Skeletal muscle tissue (tissue), 4 donors: ENCODE results near the gene MSI2. TPM values are rescaled to one million over a fixed set of nuclear protein-coding genes. Genes with fewer than 3 reads are reported as not detected.

Source experiments
- H3K27ac ChIP-seq: one replicate; pipeline ENCODE4 v1.7.0; 2013; ENCODE audit warnings: mild to moderate bottlenecking, low read depth, low read length, inconsistent platforms
- H3K27me3 ChIP-seq, 3 donors: one replicate each; pipeline ENCODE4 v1.7.0; 2013; ENCODE audit warnings: low read length in 3 of 3; ENCODE audit not compliant: control insufficient read depth in 3 of 3, insufficient read depth in 3 of 3
- H3K36me3 ChIP-seq, 3 donors: one replicate each; pipeline ENCODE4 v1.7.0; 2013; ENCODE audit warnings: low read length in 3 of 3; ENCODE audit not compliant: control insufficient read depth in 3 of 3, insufficient read depth in 3 of 3
- H3K4me1 ChIP-seq, 3 donors: one replicate each; pipeline ENCODE4 v1.7.0; 2013; ENCODE audit warnings: low read length in 3 of 3, mild to moderate bottlenecking in 3 of 3; ENCODE audit not compliant: control insufficient read depth in 3 of 3, insufficient read depth in 3 of 3
- H3K4me3 ChIP-seq, 3 donors: one replicate each; pipeline ENCODE4 v1.7.0; 2013; ENCODE audit warnings: low read length in 3 of 3
- H3K9ac ChIP-seq, 3 donors: one replicate each; pipeline ENCODE4 v1.7.0; 2013; ENCODE audit warnings: low read length in 3 of 3, mild to moderate bottlenecking in 3 of 3, moderate library complexity in 2 of 3, low read depth in 1 of 3
- H3K9me3 ChIP-seq, 3 donors: one replicate each; pipeline ENCODE4 v1.7.0; 2013; ENCODE audit warnings: low read length in 3 of 3; ENCODE audit not compliant: control insufficient read depth in 3 of 3
- total RNA-seq: library from RNA; depleted of rRNA; stranded (reverse); fragments of >200 nt; gene quantifications from one replicate; pipeline ENCODE4 v1.2.3, GENCODE V29; 2014
- donor health status: Osteomylitis.

The MSI2 gene
- total RNA-seq, 1 donor from 2014 or later, result 20.4 TPM

- H3K36me3 ChIP-seq, result no peaks in the 10 kb centered on the region
- H3K9me3 ChIP-seq, result no peaks in the 10 kb centered on the region
- no peak overlapping the region for H3K9ac ChIP-seq
- H3K4me1 ChIP-seq, result peaks cover 9 to 23% (median 13%) of the 10 kb centered on the region in 3 donors
- no peak overlapping the region for H3K4me3 ChIP-seq
- H3K27me3 ChIP-seq, result no peaks in the 10 kb centered on the region
- H3K27ac ChIP-seq, result no peak overlapping the region
Measured at GRCh38 chr17:57454729-57455062, 198.4 kb downstream of the MSI2 start.

DNA sequence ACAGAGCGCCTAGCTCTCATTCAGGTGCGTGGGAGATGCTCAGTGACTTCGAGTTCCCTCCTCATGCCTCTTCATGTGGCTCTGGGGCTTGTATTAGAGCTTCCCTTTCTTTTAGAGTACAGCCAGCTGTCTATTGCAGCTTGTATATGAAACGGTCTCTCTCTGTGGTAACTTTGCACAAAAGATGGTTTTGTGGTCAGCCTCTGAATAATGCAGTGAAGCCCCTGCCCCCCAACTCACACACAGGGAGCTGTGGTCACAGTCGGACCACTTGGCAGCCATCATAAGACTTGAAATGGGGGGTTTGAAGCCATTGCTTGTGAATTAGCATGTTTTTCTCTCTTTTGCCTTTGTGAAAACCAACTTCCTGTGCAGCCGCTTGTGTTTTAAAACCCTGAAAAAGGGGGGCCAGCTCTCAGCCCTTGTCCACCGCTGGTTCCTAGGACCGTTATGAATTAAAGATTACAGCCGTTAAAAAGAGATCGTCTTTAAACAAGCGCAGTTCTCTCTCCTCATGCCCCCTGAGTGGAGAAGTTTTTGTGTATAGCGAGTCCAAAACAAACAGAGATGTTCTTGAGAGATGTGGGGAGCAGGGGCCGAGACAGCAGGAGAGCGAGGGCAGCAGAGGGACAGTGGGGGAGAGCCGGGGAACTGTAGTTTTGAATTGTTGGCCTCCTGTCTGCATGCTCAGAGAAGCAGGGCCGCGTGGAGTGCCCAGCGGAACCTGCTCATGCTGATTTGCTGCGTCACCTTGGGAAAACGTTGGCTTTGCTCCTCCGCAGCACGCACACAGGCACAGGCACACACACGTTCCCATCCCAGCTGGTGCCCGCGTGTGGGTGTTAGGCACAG lies 199.0 kb downstream of the MSI2 start:
- H3K4me1 ChIP-seq, result peaks cover 9 to 25% (median 13%) of the 10 kb centered on the region in 3 donors
- H3K36me3 ChIP-seq, result no peaks in the 10 kb centered on the region
- H3K4me3 ChIP-seq, result no peak overlapping the region
- no peaks in the 10 kb centered on the region for H3K27me3 ChIP-seq
- H3K9ac ChIP-seq, result peak overlapping the region in 1 of 3 donors; percentile 25
- no peaks in the 10 kb centered on the region for H3K9me3 ChIP-seq
- no peak overlapping the region for H3K27ac ChIP-seq

- peaks cover 11 to 34% (median 24%) of the 10 kb centered on the region in 3 donors for H3K4me1 ChIP-seq
- H3K9me3 ChIP-seq, result no peaks in the 10 kb centered on the region
- H3K4me3 ChIP-seq, result no peak overlapping the region
- H3K27ac ChIP-seq, result no peak overlapping the region
- H3K9ac ChIP-seq, result no peak overlapping the region
- no peaks in the 10 kb centered on the region for H3K36me3 ChIP-seq
- no peaks in the 10 kb centered on the region for H3K27me3 ChIP-seq
Measured at GRCh38 chr17:57456622-57457021, 200.3 kb downstream of the MSI2 start.

- Histone ChIP-seq H3K27ac (no peak overlapping the region), H3K9me3 (no peaks in the 10 kb centered on the region), H3K36me3 (no peaks in the 10 kb centered on the region), H3K9ac (no peak overlapping the region), H3K4me3 (no peak overlapping the region), H3K27me3 (no peaks in the 10 kb centered on the region), H3K4me1 (peaks cover 11 to 35% (median 26%) of the 10 kb centered on the region in 3 donors)
Measured at GRCh38 chr17:57457188-57457587, 200.9 kb downstream of the MSI2 start.

DNA sequence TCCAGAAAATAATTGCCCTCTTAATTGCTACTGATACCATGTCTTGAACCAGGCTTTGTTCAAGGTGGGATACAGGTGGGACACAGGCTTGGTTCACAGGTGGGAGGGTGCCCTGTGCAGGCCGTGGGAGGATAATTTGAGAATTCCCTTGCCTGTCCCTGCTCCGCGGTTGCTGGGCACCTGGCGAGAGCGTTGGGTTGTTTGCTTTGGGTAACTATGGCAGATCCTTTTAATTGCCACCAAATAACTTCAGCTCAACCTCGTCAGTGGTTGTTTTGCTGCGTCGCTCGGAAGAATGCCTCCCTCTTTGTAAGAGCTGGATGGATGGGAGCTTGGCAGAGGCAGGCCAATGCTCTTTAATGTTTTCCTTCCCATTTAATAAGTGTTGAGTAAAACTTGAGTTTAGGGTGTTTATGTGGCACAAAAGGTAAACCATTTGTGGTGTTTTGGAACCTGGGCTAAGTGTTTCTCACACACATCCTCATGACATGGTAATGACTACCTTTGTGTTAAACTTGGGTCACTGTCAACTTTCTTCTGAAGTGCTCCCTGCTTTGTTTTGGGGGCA lies 202.5 kb downstream of the MSI2 start:
- H3K4me3 ChIP-seq, result no peak overlapping the region
- no peaks in the 10 kb centered on the region for H3K9me3 ChIP-seq
- peaks cover 11 to 35% (median 30%) of the 10 kb centered on the region in 3 donors for H3K4me1 ChIP-seq
- no peaks in the 10 kb centered on the region for H3K27me3 ChIP-seq
- H3K36me3 ChIP-seq, result no peaks in the 10 kb centered on the region
- H3K9ac ChIP-seq, result no peak overlapping the region
- H3K27ac ChIP-seq, result no peak overlapping the region

DNA sequence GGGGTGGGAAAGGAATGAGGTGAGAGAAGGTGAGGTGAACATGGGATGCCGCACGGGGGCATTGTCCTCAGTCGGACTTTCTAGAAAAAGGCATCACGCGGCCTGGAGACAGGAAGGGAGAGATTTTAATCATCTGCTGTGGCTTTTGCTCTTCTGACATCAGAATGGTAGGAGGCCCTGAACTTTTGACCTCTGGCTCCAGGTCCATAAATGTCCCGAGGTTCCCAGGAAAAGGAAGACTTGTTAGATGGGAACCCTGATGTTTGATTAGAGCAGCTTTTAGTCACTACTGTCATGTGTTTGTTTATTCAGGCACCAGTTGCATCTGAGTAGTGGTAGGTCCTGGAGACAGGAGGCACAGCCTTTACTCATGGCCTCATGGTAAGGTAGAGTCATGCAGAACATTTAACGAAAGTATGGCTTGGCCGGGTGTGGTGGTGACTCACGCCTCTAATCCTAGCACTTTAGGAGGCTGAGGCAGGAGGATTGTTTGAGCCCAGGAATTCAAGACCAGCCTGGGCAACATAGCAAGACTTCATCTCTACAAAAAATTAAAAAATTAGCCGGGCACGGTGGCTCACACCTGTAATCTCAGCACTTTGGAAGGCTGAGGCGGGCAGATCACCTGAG lies 203.1 kb downstream of the MSI2 start:
- Histone ChIP-seq H3K9me3 (no peaks in the 10 kb centered on the region), H3K9ac (no peak overlapping the region), H3K36me3 (no peaks in the 10 kb centered on the region), H3K27me3 (no peaks in the 10 kb centered on the region), H3K4me3 (no peak overlapping the region), H3K4me1 (peaks cover 11 to 35% (median 31%) of the 10 kb centered on the region in 3 donors), H3K27ac (no peak overlapping the region)

DNA sequence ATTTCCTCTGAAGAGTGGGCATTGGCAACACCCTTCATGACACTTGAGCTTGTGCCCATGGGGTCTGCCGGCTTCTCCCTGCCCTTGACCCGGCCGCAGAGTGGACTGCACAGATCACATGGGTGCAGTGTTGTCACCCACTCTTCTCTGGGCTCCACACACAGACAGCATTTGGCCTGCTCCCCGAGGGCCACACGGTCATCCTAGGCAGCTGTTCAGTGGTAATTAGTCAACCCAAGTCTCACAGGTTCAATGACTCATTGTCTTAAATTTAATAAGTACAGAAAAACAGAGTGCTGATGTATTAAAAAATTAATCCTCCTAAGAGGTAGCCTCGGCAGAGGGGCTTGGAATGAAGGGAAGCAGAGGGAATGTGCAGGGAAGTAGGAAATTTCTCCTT lies 204.8 kb downstream of the MSI2 start:
- H3K27ac ChIP-seq, result no peak overlapping the region
- peak overlapping the region in 1 of 3 donors; percentile 45 for H3K9ac ChIP-seq
- no peaks in the 10 kb centered on the region for H3K9me3 ChIP-seq
- no peaks in the 10 kb centered on the region for H3K36me3 ChIP-seq
- peaks cover 8 to 39% (median 36%) of the 10 kb centered on the region in 3 donors for H3K4me1 ChIP-seq
- H3K4me3 ChIP-seq, result no peak overlapping the region
- H3K27me3 ChIP-seq, result no peaks in the 10 kb centered on the region

DNA sequence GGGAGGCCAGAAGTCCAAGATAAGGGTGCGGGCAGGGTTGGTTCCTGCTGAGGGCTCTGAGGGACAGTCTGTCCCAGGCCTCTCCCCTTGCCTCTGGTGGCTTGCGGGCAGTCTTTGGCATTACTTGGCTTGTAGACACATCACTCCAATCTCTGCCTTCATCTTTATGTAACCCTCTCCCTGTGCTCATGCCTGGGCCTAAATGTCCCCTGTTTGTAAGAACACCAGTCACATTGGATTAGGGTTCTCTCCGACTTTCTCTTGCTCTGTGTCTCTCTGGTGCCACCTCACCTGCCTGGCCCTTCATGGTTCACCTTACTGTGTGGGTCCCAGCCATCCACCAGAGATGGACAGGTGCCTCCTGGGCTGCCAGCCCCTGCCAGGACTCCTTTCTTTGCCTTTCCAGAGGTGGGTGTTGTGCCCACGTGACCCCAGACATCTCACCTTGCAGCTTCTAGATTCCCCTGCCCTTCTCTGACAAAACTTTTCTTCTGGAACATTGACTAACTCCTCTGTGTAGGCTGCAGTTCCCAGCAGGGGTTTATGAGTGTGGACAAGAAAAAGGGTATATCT lies 205.8 kb downstream of the MSI2 start:
- Histone ChIP-seq H3K4me3 (no peak overlapping the region), H3K4me1 (peaks cover 6 to 37% (median 36%) of the 10 kb centered on the region in 3 donors), H3K9me3 (no peaks in the 10 kb centered on the region), H3K27me3 (no peaks in the 10 kb centered on the region), H3K9ac (no peak overlapping the region), H3K27ac (no peak overlapping the region), H3K36me3 (no peaks in the 10 kb centered on the region)

DNA sequence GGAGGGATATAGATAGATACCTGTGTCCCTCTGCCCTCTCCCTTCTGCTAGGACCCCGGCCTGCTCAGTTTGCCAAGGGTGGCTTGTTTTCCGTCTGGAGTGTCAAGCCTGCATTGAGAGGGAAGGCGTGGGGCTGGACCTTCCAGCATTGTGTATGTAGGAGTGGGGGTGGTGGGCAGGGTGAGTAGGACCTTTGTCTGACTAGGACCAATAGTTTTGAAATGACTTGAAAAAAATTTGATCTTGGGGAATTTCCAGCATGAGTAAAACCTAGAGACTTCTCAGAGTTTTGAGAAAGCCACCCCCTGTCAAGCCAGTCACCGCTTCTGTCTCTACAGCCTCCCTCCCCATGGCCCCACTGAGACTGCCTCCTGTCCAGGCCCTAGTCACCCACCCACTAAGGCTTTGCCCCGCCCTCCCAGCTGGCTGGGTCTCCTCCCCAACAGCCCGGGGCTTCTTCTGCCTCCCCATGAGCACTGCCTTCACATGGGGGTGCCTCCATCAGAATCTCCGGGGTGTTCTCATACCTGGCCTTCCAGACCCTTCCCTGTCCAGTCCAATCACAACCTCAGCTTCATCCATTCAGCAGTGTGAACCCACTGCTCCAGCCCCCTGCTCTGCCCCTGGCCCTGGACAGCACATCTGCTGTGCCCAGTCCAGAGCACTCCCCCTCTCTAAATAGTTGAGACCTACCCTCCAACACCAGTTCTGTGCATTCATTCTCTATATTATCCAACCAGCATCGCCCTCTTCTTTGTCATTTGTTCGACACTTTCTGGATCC lies 207.0 kb downstream of the MSI2 start:
- no peaks in the 10 kb centered on the region for H3K36me3 ChIP-seq
- H3K9me3 ChIP-seq, result no peaks in the 10 kb centered on the region
- peaks cover 6 to 42% (median 36%) of the 10 kb centered on the region in 3 donors for H3K4me1 ChIP-seq
- H3K9ac ChIP-seq, result no peak overlapping the region
- H3K27me3 ChIP-seq, result no peaks in the 10 kb centered on the region
- no peak overlapping the region for H3K27ac ChIP-seq
- H3K4me3 ChIP-seq, result no peak overlapping the region
